HG03521 (cell line): Measurements from ENCODE around the gene DTWD2.
"Not testable (repeated sequence)": the region's sequence is repeated elsewhere in the genome, so short reads cannot be mapped to it uniquely, and the experiment has no call there.

ENCODE experiments used
- ATAC-seq: cut with Tn5 transposase; IDR thresholded peaks from one replicate; pipeline ENCODE4 v1.9.1; 2021; ENCODE audit warnings: mild to moderate bottlenecking, moderate library complexity; ENCODE audit not compliant: unreplicated experiment

The DTWD2 gene

GRCh38 chr5:118998861-118999260 is 10.5 kb upstream of the DTWD2 start:
- not testable (repeated sequence) for ATAC-seq

- no peak for ATAC-seq
These were observed 7.8 kb upstream of the DTWD2 start for GRCh38 chr5:118996098-118996497.

- no peak for ATAC-seq
These were observed 6.2 kb upstream of the DTWD2 start for GRCh38 chr5:118994595-118994994.

DNA sequence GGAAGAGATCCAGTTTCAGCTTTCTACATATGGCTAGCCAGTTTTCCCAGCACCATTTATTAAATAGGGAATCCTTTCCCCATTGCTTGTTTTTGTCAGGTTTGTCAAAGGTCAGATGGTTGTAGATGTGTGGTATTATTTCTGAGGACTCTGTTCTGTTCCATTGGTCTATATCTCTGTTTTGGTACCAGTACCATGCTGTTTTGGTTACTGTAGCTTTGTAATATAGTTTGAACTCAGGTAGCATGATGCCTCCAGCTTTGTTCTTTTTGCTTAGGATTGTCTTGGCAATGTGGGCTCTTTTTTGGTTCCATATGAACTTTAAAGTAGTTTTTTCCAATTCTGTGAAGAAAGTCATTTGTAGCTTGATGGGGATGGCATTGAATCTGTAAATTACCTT is 4.8 kb upstream of the DTWD2 start:
- not testable (repeated sequence) for ATAC-seq

- not testable (repeated sequence) for ATAC-seq
These were observed 3.7 kb upstream of the DTWD2 start for GRCh38 chr5:118992055-118992454.

DNA sequence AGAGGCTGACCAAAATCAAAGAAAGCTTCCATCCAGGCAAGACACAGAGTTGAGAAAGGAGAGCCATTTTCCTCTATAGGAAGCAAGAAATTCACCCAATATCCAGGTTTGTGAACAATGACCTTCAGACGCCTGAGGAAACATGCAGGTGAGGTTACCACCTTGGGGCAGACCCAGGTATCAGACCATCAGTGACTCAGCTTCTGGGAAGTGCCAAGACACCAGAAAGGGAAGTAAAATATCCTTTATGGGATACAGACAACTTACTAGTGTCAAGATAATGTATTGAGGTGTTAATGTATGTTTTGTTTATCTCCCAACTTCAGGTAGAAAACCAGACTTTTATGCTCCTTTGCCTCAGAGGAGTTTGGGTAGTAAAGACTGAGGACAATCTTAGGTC is 2.2 kb upstream of the DTWD2 start:
- ATAC-seq, result no peak

- no peak for ATAC-seq
These were observed 1.5 kb upstream of the DTWD2 start for GRCh38 chr5:118989816-118990215.

- ATAC-seq, result no peak
These were observed 476 bp upstream of the DTWD2 start for GRCh38 chr5:118988866-118989180.

DNA sequence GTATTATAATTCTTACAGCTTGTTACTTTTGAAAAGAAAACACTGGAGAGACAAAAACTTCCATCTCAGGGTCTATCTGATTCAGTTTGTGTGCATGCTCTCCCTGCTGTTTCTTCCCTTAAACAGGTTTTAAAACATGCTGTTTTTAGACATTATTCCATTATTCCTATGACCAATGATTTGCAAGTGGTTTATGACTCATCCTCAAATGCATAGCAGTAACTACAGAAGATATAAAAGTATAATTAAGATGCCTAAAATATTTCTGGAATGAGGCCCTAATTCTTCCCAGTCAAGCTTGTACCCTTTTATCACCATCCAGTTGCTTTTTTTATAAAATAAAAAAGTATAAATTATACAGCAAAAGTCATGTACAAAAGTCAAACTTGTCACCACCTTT is 3.7 kb downstream of the DTWD2 start:
- ATAC-seq, result no peak

DNA sequence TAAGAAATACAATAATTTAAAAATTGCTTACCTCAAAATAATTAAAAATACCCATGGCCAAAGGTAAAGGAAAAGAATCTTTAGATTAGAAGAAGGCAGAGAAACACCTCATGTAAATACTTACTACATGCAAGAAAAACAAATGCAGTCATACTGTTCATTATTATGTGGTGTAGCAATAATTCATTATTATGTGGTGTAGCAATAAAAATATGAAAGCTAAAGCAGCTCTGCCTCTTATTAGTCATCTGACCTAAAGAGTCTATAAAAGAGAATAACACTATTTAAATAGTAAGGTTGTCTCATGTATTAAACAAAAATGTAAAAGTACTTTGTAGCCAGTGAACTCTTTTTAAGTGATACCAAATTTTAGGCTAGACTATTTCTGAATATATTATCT is 6.6 kb downstream of the DTWD2 start:
- no peak for ATAC-seq

DNA sequence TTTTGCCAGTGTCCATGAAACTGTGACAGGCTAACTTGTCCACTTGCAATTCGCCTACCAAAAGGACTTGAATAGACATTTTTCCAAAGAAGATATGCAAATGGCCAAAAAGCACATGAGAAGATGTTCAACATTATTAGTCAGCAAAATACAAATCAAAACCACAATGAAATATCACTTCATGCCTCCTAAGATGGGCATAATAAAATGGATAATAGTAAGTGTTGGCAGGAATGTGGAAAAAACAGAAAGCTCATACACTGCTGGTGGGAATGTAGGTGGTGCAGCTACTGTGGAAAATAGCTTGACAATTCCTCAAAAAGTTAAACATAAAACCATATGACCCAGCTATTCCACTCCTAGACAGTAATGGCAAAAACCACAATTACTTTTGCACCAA is 7.9 kb downstream of the DTWD2 start:
- no peak for ATAC-seq

DNA sequence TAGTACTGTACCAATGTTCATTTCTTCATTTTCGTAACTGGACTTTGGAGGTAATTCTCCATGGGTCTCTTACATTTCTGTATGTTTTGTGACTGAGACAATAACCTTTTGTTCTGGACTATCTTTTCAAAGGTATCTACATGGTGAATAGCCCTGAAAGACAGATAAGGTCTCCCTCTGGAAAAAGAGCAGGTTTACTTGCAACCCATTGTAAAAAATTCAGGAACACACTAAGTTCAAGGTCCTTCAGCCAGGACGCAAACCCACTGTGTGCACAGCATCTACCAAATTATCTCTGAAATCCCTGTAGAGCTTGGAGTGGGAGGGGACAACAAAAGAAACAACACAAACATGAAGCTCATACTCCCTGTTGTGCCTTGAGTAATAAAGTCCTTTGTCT is 8.3 kb downstream of the DTWD2 start:
- no peak for ATAC-seq

GRCh38 chr5:118973779-118974445 is 14.4 kb downstream of the DTWD2 start:
- ATAC-seq, result not testable (repeated sequence)

GRCh38 chr5:118968925-118969375 is 19.4 kb downstream of the DTWD2 start:
- no peak for ATAC-seq

GRCh38 chr5:118968406-118968911 is 19.9 kb downstream of the DTWD2 start:
- ATAC-seq, result no peak

DNA sequence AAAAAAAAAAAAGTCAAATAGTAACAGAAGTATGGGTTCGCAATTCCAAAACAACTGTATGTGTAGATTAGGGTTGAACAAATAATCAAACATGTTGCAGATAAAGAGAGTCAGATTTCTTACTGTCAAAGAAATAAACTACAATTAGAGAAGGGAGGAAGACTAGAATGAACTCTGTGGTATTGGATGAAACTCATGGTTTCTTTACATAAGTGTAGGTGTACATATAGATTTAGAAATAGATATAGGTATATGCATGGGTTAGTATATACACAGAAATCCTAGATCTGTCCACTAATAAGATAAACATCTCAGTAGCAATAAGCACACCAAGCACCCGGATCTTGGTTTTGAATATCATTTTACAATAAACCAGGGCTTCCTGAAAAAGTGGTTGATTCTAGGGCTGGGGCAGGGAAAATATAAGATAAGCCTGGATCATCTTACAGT is 21.3 kb downstream of the DTWD2 start:
- no peak for ATAC-seq

DNA sequence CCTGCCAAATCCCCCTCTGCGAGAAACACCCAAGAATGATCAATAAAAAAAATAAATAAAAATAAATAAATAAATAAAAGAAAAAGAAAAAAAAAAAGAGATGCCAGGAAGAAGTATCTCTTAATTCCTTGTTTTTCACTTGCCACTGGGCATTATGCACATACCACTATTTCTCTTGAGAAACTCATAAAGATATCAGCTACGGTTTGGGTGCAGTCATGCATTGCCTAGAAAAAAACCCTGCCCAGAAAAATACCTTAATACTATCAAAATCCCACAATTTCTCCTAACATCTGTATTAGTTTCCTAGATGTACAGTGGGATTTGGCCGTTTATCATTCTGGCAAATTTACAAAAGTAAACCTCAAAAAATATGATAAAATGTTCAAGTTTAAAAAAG is 22.5 kb downstream of the DTWD2 start:
- ATAC-seq, result no peak

DNA sequence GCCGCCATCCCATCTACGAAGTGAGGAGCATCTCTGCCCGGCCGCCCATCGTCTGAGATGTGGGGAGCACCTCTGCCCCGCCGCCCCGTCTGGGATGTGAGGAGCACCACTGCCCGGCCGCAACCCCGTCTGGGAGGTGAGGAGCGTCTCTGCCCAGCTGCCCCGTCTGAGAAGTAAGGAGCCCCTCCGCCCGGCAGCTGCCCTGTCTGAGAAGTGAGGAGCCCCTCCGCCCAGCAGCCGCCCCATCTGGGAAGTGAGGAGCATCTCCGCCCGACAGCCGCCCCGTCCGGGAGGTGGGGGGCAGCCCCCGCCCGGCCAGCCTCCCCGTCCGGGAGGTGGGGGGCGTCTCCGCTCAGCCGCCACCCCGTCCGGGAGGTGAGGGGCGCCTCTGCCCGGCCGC is 23.4 kb downstream of the DTWD2 start:
- ATAC-seq, result not testable (repeated sequence)

GRCh38 chr5:118964388-118964787 is 24.0 kb downstream of the DTWD2 start:
- ATAC-seq, result not testable (repeated sequence)

DNA sequence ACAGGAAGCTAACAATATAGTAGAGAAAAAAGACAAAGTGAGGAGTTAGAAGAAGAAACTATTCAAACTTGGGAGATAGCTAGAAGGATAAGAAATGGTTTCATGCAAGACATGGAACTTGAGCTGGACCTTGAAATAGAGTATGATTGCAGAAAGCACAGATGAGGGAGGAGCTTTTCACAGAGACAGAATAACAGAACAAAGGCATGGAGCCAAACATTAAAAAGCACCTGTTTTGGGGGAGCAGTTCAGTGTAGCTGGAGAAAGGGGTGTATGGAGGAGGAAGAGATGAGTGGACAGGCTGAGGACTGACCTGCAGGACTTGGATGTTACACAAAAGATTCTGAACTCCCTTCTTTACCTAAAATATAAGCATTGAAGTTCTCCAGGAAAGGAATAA is 25.2 kb downstream of the DTWD2 start:
- no peak for ATAC-seq

GRCh38 chr5:118960557-118960956 is 27.8 kb downstream of the DTWD2 start:
- no peak for ATAC-seq

DNA sequence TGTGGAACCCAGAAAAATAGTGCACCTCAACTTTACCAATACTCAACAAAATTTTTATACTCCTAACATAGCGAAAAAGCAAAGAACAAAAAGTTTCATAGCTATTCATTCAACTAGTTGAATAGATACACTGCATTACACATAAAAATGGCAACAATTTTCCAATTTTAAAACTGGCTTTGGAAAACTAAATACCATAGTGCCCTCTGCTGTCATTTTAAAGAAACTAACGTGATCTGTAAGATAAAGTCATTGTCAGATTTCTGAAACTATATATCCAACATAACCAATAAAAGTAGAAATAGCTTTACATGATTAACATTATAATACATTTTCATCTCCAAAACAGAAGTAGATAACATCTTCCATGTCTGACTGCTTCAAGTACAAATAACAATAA is 31.6 kb downstream of the DTWD2 start:
- ATAC-seq, result no peak

DNA sequence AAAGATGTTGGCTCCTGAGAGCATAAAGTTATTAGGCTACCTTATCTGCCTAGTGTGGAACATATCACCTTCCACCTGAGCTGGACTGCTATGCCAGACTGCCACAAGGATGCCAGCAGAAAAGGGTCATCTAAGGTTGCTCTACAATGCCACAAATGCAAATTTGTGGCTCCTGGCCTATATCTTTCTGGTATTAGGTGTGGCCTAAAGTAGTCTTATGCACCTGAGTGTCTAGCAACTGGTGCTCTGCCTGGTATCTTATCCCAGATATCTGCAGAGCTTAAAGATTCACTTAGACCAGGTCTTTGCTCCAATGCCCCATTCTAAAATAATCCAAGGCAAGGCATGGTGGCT is 34.7 kb downstream of the DTWD2 start:
- no peak for ATAC-seq
